Testis (tissue), 3 donors: ENCODE results near the gene BTD. TPM values are rescaled to one million over a fixed set of nuclear protein-coding genes. Genes with fewer than 3 reads are reported as not detected.
A peak's percentile ranks its signal among the peaks of the same experiment; 100 is the strongest.

Source experiments
- DNase-seq: peaks from one replicate; pipeline ENCODE4 v3.0.0-alpha.2; 2019
- H3K27ac ChIP-seq, 2 donors: fragments of 200-600 bp; sonication (generic); one replicate each; pipeline ENCODE4 v1.5.1; 2019
- H3K27me3 ChIP-seq: fragments of 200-600 bp; sonication (generic); one replicate; pipeline ENCODE4 v1.5.1; 2019
- H3K36me3 ChIP-seq: fragments of 200-600 bp; sonication (generic); one replicate; pipeline ENCODE4 v1.5.1; 2017; ENCODE audit warnings: low read depth; ENCODE audit errors: missing control alignments
- H3K4me1 ChIP-seq: fragments of 200-600 bp; sonication (generic); one replicate; pipeline ENCODE4 v1.5.1; 2019
- H3K4me3 ChIP-seq, 2 donors: fragments of 200-600 bp; sonication (generic); one replicate each; pipeline ENCODE4 v1.5.1; 2017 to 2019
- H3K9me3 ChIP-seq: fragments of 200-600 bp; sonication (generic); one replicate; pipeline ENCODE4 v1.5.1; 2017
- POLR2A ChIP-seq: fragments of 450-650 bp; IDR thresholded peaks from one replicate; pipeline ENCODE4 v1.6.1; 2017; ENCODE audit warnings: antibody characterized with exemption, mild to moderate bottlenecking, moderate library complexity
- WGBS, 2 donors: methylation state at CpG; one replicate each; pipeline ENCODE4 v1.1.5; 2018; 5-methylcytosine and 5-hydroxymethylcytosine counted together
- intact Hi-C: fragments of 100-400 bp; cut with DNase I; formaldehyde crosslinking; loops from one replicate; pipeline ENCODE4 v1.15.1; 2023; ENCODE audit warnings: low total_unique reads
- polyA plus RNA-seq: library from polyadenylated mRNA; stranded (reverse); fragments of 350-450 nt; fragmentation: Illumina TruSeq; extraction: RNeasy Lipid Tissue Mini Kit (QIAGEN cat#74804); gene quantifications from one replicate; pipeline ENCODE4 v1.2.3, GENCODE V29; 2014; ENCODE audit warnings: low read depth, low replicate concordance; ENCODE audit not compliant: insufficient read depth
- total RNA-seq, 2 donors: library from RNA; depleted of rRNA; stranded (reverse); fragments of >200 nt; gene quantifications; one replicate each; pipeline ENCODE4 v1.2.3, GENCODE V29; 2016
- TF ChIP-seq, protein P1 (sequence below), 3 experiments: fragments of 450-650 bp in 2 of 3; fragments of 200-600 bp in 1 of 3; sonication (generic) in 1 of 3; IDR thresholded peaks; one replicate each; pipeline ENCODE4 v1.5.1; 2016 to 2019; ENCODE audit warnings: antibody characterized with exemption in 3 of 3, mild to moderate bottlenecking in 2 of 3, moderate library complexity in 1 of 3

BTD gene
- total and polyA plus RNA-seq, 3 donors from 2014 or later, result 31.3 to 54.7 (median 44.7) TPM

DNA sequence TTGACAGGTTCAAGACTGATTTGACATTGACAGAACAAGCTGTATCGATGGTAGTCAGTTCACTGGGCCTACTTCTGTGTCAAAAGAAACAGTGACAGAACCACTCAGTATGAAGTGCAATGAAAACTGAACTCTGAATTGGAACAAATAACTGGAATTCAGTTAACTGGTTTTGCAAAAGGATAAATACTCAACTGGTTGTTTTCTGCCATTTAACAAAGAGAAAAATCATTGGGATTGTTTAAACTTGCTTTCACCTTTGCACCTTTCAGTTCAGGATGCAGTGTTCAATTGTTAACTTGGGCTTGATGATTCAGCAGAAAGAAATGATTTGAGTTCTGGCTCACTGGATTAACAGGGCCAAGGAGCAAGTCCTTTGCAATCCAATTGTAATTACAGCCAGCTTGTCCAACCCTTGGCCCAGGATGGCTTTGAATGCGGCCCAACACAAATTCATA, 4.9 kb downstream of the BTD start:
- intact Hi-C loops, result no loop called here
- no peaks in the 10 kb centered on the region for H3K36me3 ChIP-seq
- no peaks in the 10 kb centered on the region for H3K9me3 ChIP-seq
- peak overlapping the region in 1 of 2 donors; percentile 77 for H3K27ac ChIP-seq
- H3K4me1 ChIP-seq, result peaks cover 32% of the 10 kb centered on the region
- peak; percentile 37 for DNase-seq
- TF ChIP-seq, protein P1, sequence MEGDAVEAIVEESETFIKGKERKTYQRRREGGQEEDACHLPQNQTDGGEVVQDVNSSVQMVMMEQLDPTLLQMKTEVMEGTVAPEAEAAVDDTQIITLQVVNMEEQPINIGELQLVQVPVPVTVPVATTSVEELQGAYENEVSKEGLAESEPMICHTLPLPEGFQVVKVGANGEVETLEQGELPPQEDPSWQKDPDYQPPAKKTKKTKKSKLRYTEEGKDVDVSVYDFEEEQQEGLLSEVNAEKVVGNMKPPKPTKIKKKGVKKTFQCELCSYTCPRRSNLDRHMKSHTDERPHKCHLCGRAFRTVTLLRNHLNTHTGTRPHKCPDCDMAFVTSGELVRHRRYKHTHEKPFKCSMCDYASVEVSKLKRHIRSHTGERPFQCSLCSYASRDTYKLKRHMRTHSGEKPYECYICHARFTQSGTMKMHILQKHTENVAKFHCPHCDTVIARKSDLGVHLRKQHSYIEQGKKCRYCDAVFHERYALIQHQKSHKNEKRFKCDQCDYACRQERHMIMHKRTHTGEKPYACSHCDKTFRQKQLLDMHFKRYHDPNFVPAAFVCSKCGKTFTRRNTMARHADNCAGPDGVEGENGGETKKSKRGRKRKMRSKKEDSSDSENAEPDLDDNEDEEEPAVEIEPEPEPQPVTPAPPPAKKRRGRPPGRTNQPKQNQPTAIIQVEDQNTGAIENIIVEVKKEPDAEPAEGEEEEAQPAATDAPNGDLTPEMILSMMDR (IDR thresholded peaks at IDR 0.05), result no peak
- no peak for TF ChIP-seq POLR2A
- no peak overlapping the region for H3K4me3 ChIP-seq
- 58 to 70% methylated on average over 2 of the region's 2 CpGs for WGBS, 2 donors
- no peaks in the 10 kb centered on the region for H3K27me3 ChIP-seq

DNA sequence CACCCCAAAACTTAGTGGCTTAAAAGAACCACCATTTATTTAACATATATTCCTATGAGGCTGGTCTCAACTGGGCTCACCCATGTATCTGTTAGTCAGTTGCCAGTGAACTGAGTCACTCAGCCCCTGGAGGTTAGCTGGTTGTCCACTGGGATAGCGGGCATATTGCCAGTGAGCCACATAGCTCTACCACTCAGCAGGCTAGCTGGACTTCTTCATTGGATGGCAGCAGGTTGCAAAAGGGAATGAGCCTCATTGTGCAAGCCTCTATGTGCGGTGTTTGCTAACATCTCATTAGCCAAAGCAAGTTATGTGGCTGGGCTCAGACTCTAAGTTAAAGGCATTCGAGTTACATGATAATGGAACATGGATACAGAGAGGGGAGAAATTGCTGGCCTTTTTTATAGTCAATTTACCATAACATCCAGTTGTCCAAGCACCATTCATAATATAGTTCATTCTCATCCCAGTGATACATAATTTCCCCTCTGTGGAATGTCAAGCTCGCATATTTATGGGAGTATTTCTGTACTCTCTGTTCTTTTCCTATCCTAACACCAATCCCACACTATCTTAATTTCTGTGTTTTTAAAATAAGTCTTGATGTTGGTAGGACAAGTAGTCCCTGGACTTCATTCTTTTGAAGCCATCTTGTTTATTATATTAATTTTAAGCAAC, 8.7 kb downstream of the BTD start:
- intact Hi-C loops, result no loop called here
- no peak overlapping the region for H3K4me3 ChIP-seq
- 59 to 60% methylated on average over 4 of the region's 4 CpGs for WGBS, 2 donors
- no peak for DNase-seq
- H3K36me3 ChIP-seq, result no peaks in the 10 kb centered on the region
- TF ChIP-seq POLR2A, result no peak
- TF ChIP-seq, protein P1 (IDR thresholded peaks at IDR 0.05), result no peak
- H3K4me1 ChIP-seq, result peaks cover 41% of the 10 kb centered on the region
- H3K27ac ChIP-seq, result peak overlapping the region in 1 of 2 donors; percentile 31
- no peaks in the 10 kb centered on the region for H3K27me3 ChIP-seq
- H3K9me3 ChIP-seq, result no peaks in the 10 kb centered on the region

DNA sequence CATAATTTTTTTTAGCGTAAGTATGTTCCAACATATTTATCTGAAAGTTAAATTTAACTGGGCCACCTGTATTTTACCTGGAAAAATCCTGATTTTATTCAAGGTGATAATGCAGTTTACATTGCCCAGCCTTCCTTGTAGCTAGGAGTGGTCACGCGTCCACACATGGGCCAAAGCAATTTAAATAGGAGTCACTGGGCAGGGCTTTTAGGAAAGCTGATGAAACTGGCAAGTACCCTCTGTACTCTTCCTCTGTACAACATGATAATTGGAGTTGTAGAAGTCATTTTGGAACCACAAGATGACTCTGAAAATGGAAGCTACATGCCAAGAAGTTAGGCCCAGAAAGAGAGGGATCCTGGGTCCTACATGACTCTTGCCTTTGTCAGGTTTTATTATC, 9.5 kb downstream of the BTD start:
- intact Hi-C loops, result no loop called here
- TF ChIP-seq POLR2A, result no peak
- TF ChIP-seq, protein P1 (IDR thresholded peaks at IDR 0.05), result no peak
- Histone ChIP-seq H3K36me3 (no peaks in the 10 kb centered on the region), H3K9me3 (no peaks in the 10 kb centered on the region), H3K27me3 (no peaks in the 10 kb centered on the region), H3K27ac (peak overlapping the region in 1 of 2 donors; percentile 31), H3K4me3 (no peak overlapping the region), H3K4me1 (peaks cover 41% of the 10 kb centered on the region)
- WGBS, 2 donors, result 82 to 84% methylated on average over 3 of the region's 3 CpGs
- DNase-seq, result peak; percentile 74

DNA sequence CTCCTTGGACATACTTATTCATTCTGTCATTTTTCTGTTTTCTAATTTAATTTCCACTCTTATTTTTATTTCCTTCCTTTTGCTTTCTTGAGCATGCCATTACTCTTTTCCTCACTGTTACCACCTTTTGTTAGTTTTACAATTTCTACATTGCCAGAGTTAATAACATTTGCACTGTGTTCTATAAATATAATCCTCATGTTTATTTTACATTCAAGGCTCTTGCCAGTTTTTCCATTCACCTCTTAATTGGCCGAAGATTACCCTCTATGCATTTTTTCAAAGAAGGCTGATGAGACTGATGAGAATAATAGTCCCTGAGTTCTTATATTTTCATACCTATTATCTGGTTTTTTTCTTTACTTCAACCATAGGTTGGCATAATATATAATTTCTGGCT, 10.5 kb downstream of the BTD start:
- no peaks in the 10 kb centered on the region for H3K27me3 ChIP-seq
- TF ChIP-seq, protein P1 (IDR thresholded peaks at IDR 0.05), result no peak
- TF ChIP-seq POLR2A, result no peak
- H3K4me3 ChIP-seq, result no peak overlapping the region
- H3K4me1 ChIP-seq, result peaks cover 37% of the 10 kb centered on the region
- DNase-seq, result no peak
- H3K9me3 ChIP-seq, result no peaks in the 10 kb centered on the region
- H3K27ac ChIP-seq, result peak overlapping the region in 1 of 2 donors; percentile 31
- 67 to 68% methylated on average over 1 of the region's 1 CpG for WGBS, 2 donors
- H3K36me3 ChIP-seq, result no peaks in the 10 kb centered on the region
- intact Hi-C loops, result no loop called here

DNA sequence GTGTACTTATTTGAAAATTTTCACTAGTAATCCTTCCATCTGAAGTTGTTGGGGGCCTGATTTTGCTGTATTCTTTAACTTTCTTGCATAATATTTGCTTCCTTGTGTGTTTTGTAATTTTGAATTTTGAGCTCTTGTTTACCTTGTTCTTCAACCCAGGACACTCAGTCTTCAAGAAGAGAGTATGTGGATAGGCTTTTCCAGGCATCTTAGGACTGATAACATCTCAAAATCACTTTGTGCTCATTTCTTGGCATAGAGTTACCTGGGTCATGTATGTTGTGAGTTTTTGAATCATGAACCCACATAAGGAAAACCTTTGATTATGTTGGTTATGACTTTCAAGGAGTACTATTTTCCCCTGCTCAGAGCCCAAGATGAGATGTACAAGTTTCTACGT, 13.4 kb downstream of the BTD start:
- H3K36me3 ChIP-seq, result no peaks in the 10 kb centered on the region
- H3K27ac ChIP-seq, result no peak overlapping the region
- H3K4me3 ChIP-seq, result no peak overlapping the region
- DNase-seq, result no peak
- no peaks in the 10 kb centered on the region for H3K27me3 ChIP-seq
- intact Hi-C loops, result no loop called here
- peaks cover 22% of the 10 kb centered on the region for H3K4me1 ChIP-seq
- 79 to 81% methylated on average over 1 of the region's 1 CpG for WGBS, 2 donors
- TF ChIP-seq, protein P1 (IDR thresholded peaks at IDR 0.05), result no peak
- no peak for TF ChIP-seq POLR2A
- no peaks in the 10 kb centered on the region for H3K9me3 ChIP-seq
